ENCODE results near the gene PDZD4.

PDZD4 gene

GRCh38 chrX:153793291-153793690 lies 37.1 kb downstream of the PDZD4 start:
- no peak for TF ChIP-seq CTCF (conservative IDR thresholded peaks at IDR 0.05; ENCODE audit: low read depth)
- ChIA-PET POLR2A (ENCODE audit: low non-redundant PET) (no interaction called here), CTCF (no interaction called here)
- no peak for DNase-seq (ENCODE audit: low spot score)
- peak overlapping the region; percentile 90 for H3K27ac ChIP-seq

- ChIA-PET CTCF (interaction anchor here (0.6 kb wide), 1 partner anchor 100 kb away, joined by 3 read pairs; no protein-coding TSS in a partner anchor), POLR2A (ENCODE audit: low non-redundant PET) (no interaction called here)
- no peak for TF ChIP-seq CTCF (conservative IDR thresholded peaks at IDR 0.05; ENCODE audit: low read depth)
- no peak for DNase-seq (ENCODE audit: low spot score)
- H3K27ac ChIP-seq = peak overlapping the region; percentile 90
Observed at GRCh38 chrX:153792368-153792767, 38.0 kb downstream of the PDZD4 start.

- no peak for TF ChIP-seq CTCF (conservative IDR thresholded peaks at IDR 0.05; ENCODE audit: low read depth)
- CTCF ChIA-PET = no interaction called here
- POLR2A ChIA-PET (ENCODE audit: low non-redundant PET) = no interaction called here
- DNase-seq (ENCODE audit: low spot score) = no peak
- peak overlapping the region; percentile 14; the same call in 1 of the 2 replicates for H3K27ac ChIP-seq
Observed at GRCh38 chrX:153791104-153791852, 39.1 kb downstream of the PDZD4 start.

GRCh38 chrX:153789654-153790053 lies 40.7 kb downstream of the PDZD4 start:
- ChIA-PET CTCF (no interaction called here), POLR2A (ENCODE audit: low non-redundant PET) (no interaction called here)
- no peak for DNase-seq (ENCODE audit: low spot score)
- no peak for TF ChIP-seq CTCF (conservative IDR thresholded peaks at IDR 0.05; ENCODE audit: low read depth)
- no peak overlapping the region for H3K27ac ChIP-seq

GRCh38 chrX:153786669-153787068 lies 43.7 kb downstream of the PDZD4 start:
- TF ChIP-seq CTCF (conservative IDR thresholded peaks at IDR 0.05; ENCODE audit: low read depth) = no peak
- DNase-seq (ENCODE audit: low spot score) = no peak
- ChIA-PET POLR2A (ENCODE audit: low non-redundant PET) (no interaction called here), CTCF (no interaction called here)
- no peak overlapping the region for H3K27ac ChIP-seq

- ChIA-PET POLR2A (ENCODE audit: low non-redundant PET) (interaction anchor here (0.7 kb wide), 1 partner anchor 8 kb away, joined by 5 read pairs; no protein-coding TSS in a partner anchor), CTCF (no interaction called here)
- no peak overlapping the region for H3K27ac ChIP-seq
- no peak for DNase-seq (ENCODE audit: low spot score)
- TF ChIP-seq CTCF (conservative IDR thresholded peaks at IDR 0.05; ENCODE audit: low read depth) = no peak
Observed at GRCh38 chrX:153784325-153784967, 45.9 kb downstream of the PDZD4 start.

Data from RWPE1 (cell line).